GM18517 (cell line): ENCODE results near the gene GNA12.
"Not testable (repeated sequence)": the region's sequence is repeated elsewhere in the genome, so short reads cannot be mapped to it uniquely, and the experiment has no call there.

Source experiments
- ATAC-seq: cut with Tn5 transposase; IDR thresholded peaks from one replicate; pipeline ENCODE4 v1.9.1; 2021; ENCODE audit warnings: mild to moderate bottlenecking, moderate library complexity; ENCODE audit not compliant: unreplicated experiment

The GNA12 gene

DNA sequence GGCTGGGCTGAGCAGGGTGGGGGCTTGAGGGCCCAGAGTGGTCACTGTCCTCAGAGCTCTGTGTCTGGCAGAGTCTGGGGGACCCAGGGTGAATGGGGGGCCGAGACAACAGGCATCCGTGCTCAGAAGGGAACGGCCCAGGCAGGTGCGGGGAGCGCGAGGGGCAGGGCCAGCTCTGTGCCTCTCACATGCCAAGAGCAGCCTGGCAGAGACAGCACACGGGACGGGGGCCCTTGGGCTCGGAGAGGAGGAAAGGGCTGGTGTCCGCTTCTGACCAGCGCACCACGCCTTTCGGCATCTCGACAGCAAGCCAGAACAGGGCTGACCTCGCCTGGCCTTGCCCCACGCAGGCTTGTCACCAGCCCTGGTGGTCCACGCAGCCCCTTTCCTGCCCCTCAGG lies 142.7 kb downstream of the GNA12 start:
- ATAC-seq, result no peak

DNA sequence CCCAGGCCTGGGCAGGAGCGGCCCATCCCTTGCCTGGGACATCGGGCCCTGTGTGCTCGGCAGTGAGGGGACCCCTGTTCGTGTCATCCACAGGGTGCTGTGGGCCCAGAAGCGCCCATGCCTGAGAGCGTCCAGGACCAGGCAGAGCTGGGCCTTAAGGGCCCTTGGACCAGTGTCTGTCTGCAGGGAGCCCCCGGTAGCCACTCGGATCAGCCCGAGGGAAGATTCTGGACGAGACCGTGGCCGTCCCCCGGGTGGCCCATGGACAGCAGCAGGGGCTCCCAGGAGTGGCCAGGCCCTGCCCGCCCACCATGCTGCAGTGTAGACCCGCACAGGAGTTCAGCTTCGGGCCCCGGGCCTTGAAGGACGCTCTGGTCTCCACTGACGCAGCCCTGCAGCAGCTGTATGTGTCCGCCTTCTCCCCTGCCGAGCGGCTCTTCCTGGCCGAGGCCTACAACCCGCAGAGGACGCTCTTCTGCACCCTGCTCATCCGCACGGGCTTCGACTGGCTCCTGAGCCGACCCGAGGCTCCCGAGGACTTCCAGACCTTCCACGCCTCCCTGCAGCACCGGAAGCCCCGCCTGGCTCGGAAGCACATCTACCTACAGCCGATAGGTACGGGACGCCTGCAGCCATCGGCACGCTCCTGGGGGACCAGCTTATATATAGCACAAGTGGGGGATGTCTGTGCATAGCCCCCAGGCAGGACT lies 143.8 kb downstream of the GNA12 start:
- no peak for ATAC-seq

DNA sequence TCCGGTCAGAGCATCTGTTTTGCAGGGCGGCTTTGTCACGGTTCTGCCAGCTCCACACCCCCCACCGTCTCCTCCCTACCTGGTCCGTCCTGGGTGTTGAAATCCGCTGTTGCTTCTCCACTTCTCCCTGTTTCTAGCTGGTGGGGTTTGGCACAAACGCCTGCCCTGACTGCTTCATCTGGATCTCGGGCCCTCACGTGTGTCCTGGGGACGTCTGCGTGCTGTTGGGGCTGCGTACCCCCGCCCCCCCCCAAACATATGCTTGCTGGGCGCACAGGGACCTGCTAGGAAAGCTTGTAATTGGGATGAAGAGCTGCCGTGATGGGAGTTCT lies 144.9 kb downstream of the GNA12 start:
- ATAC-seq, result no peak

DNA sequence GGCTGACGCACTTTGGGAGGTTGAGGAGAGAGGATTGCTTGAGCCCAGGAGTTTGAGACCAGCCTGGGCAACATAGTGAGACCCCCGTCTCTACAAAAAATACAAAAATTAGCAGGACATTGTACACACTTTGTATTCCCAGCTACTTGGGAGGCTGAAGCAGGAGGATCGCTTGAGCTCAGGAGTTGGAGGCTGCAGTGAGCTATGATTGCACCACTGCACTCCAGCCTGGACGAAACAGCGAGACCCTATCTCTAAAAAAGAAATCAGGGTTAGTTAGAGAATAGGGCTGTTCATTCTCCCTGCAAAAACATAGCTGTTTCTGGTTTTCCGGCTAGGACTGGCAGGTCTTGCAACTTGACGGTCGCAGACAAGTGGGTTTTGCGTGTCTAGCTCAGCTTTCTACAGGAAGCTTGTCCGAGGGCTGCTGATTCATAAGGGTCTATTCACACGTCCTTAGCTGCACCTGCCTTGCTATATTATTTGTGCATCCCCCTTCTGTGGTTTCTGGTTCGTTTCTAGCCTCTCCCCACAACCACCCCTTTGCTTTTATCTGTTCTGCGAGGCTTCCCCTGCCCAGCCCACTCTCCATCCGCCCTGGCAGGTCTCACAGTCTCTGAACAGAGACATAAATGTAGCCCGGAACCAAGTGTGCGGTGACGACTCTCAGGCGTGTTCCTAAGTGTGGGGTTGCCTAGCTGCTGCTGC lies 145.4 kb downstream of the GNA12 start:
- peak; percentile 97 for ATAC-seq

DNA sequence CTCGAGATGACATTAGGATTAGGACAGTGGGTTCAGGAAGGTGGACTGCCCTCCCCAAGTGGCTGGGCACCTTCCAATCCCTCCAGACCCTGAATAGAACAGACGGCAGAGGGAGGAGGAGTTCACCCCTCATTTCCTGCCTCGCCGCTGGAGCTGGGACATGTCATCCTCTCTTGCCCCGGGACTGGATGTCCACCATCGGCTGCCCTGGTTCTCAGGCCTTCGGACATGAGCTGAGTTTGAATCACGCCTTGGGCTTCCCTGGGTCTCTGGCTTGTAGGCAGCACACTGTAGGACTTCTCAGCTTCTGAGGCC lies 150.0 kb downstream of the GNA12 start:
- ATAC-seq, result not testable (repeated sequence)

DNA sequence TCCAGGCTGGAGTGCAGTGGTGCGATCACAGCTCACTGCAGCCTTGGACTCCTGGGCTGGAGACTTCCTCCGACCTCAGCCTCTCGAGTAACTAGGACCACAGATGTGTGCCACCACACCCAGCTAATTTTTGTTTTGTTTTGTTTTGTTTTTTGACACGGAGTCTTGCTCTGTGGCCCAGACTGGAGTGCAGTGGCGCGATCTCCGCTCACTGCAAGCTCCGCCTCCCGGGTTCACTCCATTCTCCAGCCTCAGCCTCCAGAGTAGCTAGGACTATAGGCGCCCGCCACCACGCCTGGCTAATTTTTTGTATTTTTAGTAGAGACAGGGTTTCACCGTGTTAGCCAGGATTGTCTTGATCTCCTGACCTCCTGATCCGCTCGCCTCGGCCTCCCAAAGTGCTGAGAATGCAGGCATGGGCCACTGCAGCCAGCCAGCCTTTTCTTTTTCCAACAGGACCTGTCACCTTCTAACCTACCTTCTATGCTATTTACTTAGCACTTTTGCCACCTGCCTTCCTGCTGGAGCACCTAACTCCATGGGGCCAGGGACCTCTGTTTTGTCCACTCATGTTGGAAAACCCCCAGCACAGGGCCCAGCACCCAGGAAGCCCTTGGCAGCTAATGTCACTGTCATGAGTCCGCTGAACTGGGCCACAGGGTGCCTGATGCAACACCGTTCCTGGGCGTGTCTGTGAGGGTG lies 150.5 kb downstream of the GNA12 start:
- not testable (repeated sequence) for ATAC-seq

DNA sequence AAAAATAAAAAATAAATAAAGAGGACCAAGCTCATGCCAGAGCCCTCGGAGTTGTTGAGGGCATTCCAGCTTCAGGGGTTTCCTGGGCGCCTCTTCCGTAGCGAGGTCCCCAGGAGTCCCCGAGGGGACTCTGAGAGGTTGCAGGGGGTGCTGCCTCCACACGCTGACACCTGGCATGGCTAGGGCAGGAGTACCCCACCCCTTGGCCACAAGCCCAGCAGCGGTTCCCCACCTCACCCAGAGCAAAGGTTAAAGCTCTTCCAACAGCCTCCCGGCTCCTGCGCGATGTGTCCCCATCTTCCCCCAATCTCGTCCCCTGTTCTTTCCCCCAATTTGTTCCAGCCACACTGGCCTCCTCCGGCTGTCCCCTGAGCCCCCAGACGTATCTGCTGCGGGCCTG lies 151.6 kb downstream of the GNA12 start:
- no peak for ATAC-seq

DNA sequence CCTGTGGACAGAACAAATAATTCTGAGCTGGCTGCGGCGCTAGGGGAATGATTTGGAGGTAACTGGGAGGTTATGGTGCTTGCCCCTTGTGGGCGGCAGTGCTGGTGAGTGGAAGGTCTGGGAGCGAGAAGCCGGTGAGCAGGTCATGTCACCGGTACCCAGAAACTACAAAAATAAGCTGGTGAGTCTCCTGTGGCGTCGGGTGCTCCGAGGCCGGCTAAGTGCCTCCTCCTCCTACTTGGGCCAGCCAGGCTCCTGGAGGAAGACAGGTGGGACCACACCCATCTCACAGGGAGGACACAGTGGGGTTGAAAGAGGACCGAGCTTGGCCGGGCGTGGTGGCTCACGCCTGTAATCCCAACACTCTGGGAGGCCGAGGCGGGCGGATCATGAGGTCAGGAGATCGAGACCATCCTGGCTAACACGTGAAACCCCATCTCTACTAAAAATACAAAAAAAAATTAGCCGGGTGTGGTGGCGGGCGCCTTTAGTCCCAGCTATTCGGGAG lies 152.1 kb downstream of the GNA12 start:
- ATAC-seq, result not testable (repeated sequence)

DNA sequence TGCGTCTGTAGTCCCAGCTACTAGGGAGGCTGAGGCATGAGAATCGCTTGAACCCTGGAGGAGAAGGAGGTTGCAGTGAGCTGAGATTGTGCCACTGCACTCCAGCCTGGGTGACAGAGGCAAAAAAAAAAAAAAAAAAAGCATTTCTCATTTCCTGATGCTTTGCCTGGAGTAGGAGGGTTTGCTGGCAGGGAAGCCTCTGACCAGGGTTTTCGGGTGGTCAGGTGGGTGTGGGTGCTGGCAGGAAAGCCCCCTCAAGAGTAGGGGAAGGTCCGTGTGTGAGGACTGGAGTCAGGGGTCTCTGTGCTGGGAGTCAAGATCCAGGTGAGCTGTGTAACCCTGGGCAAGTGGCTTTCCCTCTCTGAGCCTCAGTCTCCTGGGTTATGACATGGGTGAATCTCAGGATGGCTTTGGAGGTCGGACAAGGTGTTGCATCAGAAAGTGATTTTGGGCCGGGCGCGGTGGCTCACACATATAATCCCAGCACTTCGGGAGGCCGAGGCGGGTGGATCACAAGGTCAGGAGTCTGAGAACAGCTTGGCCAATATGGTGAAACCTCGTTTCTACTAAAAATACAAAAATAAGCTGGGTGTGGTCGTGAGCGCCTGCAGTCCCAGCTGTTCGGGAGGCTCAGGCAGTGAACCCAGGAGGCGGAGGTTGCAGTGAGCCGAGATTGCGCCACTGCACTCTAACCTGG lies 152.9 kb downstream of the GNA12 start:
- ATAC-seq, result no peak

DNA sequence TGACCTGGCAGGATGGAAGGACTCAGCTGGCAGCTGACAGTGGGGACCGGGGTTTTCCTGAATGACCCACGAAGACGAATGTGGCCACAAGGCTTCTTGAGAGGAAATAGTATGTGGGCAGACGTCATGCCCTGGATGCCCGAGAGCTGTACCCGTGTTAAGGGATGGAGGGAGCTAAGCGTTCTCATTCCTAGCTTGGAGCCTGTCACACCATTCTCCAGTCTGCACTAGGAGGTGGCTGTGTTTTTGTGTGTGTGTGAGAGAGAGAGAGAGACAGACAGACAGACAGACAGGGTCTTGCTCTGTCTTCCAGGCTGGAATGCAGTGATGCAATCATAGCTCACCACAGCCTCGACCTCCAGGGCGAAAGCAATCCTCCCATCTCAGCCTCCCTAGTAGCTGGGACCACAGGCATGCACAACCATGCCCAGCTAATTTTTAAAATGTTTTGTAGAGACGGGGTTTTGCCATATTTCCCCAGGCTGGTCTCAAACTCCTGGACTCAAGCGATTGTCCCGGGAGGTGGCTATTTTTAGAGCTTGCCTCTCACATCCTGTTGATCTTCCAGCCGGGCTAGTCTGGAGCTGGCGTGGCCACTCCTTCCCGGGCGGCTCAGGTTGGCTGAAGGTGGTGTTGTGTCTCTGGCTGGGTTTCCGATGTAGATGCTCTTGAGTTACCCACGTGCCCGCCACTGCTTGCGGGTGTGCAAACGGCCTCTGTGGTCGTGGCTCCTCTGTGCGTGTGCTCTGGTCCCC lies 154.0 kb downstream of the GNA12 start:
- ATAC-seq, result no peak

DNA sequence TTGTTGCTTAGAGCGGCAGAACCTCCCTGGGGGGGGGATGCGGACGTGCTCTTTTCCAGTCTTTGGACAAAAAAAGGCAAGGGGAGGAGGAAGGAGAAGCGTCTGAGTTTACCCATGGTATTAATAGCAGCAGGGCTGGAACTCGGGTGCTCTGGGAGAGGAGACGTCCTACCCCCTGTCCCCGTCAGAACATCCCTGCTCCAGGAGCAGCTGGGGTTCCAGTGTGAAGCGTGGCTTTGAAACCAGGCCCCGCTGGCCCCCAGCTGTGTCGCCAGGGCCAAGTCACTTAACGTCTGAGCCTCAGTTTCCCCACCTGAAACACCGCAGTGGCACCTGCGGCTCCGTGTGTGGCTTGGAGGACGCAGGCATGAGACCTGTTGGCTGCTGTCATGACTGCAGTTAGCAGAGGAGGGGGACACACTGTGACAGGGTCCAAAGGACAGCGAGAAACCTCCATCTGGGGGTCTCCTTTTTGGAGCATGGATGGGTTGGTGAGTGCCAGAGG lies 154.7 kb downstream of the GNA12 start:
- ATAC-seq, result no peak

DNA sequence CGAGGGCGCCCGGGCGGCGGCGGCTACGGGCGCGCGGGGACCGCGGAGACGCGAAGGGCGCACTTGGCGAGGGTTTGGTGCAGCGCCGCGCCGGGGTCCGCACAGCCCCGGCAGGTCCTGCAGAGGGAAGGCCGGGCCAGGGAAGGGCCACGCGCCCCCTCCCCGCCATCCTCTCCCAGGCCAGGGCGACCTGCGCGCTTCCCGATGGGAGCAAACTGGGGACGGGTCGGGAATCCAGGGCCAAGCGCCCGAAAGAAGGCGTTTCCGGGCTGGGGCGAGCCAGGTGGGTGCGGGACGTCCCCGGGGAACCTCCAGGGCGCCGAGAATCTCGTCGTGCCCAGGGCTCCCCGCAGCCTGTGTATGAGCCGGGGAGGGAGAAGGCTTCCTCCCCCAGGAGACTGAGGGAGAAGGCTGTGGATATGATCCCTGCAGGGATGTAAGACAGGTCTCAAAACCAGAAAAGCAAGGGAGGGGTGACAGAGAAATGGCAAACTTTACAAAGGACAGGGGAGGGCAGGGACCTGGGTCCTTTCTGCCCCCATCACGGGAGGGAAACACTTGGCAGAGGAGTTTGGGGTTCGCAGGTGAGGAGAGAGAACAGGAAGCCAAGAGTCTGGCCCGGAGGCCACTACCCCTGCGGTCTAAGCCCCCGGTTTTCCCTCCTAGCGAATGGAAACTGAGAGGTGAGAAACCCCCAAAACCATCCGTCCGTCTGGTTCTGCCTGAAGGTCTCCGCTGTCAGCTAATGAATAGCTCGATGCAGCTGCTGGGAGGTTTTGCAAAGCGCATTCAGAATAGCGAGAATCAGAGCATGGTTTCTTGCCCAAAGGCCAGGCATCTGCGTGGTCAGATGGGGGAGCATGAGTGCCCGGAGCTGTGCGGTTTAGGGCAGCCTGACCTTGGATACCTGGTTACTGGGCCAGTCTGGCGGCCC lies 155.4 kb downstream of the GNA12 start:
- peak; percentile 79 for ATAC-seq

DNA sequence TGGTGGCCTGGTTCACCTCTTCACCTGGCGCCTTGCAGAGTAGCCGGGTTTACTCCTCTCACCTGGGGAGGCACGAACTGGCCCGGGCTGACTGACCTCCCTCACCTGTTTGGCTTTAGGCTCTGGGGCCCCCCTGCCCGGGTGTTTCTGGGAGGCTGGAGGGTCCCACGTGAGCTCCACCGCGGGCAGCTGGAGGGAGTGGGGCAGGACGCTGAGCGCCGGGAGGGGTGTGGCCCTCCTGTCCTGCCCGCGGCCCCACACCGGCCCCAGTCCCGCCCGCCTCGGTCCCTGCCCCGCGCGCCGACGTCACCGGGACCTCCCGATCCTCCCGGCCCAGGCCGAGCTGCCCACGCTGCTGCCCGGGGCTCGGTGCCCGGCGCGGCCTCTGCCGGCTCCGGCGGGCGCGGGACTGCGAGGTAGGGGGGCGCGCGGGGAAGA lies 156.2 kb downstream of the GNA12 start, which contains the start of gene AMZ1:
AMZ1 (plus strand) TSS at position 322 of the 438 bp plus-strand sequence. CDS start 12,250 bp downstream, outside the sequence.
- no peak for ATAC-seq

DNA sequence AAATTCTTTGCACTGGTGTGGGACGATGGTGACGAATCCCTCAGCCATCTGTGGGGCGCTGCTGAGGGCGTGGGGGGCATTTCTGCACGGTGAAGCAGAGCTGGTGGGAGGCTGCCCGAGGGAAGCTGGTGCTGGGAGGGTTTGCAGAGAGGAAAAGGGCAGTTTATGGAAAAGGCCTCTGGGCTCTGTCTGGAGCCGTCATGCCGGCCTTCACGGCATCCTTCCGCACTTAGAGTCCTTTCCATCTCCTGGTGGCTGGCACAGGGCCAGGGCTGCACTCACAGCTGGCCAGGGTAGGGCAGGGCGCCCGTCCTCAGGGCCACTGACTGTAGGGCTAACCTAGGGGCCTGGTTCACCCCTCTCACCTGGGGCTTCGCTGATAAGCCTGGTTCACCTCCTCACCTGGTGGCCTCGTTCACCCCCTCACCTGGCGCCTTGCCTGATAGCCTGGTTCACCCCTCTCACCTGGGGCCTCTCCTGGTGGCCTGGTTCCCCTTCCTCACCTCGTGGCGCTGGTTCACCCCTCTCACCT lies 156.7 kb downstream of the GNA12 start:
- no peak for ATAC-seq

DNA sequence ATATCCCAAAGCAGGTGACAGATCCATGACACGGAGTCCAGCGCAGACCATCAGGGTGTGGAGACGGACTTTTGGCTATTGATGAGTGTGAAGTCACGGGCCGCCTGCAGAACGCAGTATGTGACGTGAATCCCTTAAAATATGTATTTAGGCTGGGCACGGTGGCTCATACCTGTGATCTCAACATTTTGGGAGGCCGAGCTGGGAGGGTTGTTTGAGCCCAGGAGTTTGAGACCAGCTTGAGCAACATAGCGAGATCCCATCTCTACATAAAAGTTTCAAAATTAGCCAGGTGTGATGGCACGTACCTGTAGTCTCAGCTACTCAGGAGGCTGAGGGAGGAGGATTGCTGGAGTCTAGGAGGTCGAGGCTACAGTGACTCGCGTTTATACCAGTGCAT lies 158.0 kb downstream of the GNA12 start:
- no peak for ATAC-seq

DNA sequence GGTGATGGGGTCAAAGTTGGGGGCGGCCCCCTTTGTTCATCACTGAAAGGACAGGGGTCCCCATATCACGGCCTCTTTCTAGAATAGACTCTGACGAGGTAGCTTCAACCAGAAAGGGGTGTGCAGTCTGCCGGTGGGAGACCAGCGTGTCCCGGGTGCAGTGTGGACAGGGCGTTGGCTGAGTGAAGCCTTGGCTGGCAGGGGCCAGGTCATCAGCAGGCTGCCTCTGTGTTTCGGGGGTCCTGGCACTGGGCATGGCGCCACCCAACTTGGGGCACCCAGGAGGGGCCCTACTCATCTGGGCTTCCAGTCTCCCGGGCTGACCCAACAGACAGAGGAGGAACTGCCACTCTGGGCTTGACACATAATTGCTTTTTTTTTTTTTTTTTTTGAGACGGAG lies 159.6 kb downstream of the GNA12 start:
- ATAC-seq, result no peak

DNA sequence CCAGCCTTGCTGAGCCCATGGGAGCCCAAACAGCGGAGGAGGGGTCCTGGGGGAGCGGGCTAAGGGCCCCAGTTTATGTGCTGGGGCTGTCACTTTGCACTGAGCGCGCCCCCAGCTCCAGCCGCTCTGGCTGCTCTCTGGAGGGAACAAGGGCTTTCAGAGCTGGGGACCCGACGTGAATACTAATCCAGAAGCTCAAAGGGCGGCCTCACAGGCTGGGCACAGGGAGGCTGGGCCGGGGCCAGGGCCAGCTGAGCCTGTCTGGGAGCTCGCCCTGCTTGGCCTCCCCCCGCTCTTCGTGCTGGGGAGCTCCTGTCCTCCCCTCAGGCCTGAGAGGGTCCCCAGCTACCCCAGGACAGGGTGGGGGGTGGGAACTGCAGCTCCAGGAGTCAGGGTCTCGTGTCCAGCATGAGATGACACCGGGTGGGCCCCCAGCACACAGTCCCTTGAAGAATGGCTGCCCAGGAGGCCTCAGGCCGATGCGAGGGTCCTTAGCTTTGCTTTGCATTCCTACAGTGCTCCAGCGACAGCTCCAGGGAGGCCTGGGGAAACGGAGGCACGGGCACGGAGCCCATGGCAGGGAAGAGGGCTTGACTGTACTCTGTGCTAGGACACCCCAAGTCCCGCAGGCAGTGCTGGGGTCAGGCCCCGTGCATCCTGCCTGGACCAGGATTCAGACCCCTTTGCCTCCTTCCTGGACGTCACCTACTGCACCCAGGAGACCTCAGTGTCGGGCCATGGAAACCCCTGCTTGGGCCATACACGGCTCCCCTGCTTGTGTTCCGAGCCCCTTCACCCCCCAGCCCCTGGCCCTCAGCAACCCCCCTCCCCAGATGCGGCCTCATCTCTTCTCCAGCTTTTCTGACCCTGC lies 161.9 kb downstream of the GNA12 start:
- no peak for ATAC-seq
